Endothelial cell of umbilical vein (primary cell): ENCODE data around the gene GRM5. TPM values are rescaled to one million over a fixed set of nuclear protein-coding genes. Genes with fewer than 3 reads are reported as not detected.

ENCODE experiments used
- BruUV-seq: library from RNA; stranded (reverse); fragments of 400-500 nt; replicated peaks from 2 replicates; lab custom pipeline; 2021; lab: Mats Ljungman, UMichigan
- CTCF ChIA-PET: fragments of 300-600, 350-600 bp; sonication (Branson Sonifier 250); formaldehyde crosslinking; loops from one replicate; lab custom pipeline; 2021; ENCODE audit warnings: antibody characterized with exemption, inconsistent platforms; lab: Charles Lee
- POLR2A ChIA-PET: fragments of 300-600, 350-600 bp; sonication (Branson Sonifier 250); formaldehyde crosslinking; loops from one replicate; lab custom pipeline; 2021; ENCODE audit warnings: antibody characterized with exemption, inconsistent platforms; lab: Charles Lee
- DNase-seq: peaks from one replicate; pipeline ENCODE4 v3.0.0-alpha.2; 2011; ENCODE audit warnings: low read depth, low spot score
- FAIRE-seq: peaks from 2 replicates; lab custom pipeline; 2011; peaks lifted over from hg19 to GRCh38; lab: Jason Lieb, UNC
- H2AFZ ChIP-seq: 2 replicates; pipeline ENCODE4 v1.6.0; 2012; ENCODE audit warnings: low read depth, low read length, control low read depth, inconsistent platforms
- H3K27ac ChIP-seq: 2 replicates; pipeline ENCODE4 v1.5.1; 2011; ENCODE audit warnings: low read depth, mild to moderate bottlenecking, control low read depth, low read length, moderate library complexity; ENCODE audit not compliant: insufficient read depth
- H3K27me3 ChIP-seq, 2 experiments: 2 replicates each; pipeline versions ENCODE4 v1.6.0 to v1.6.1; 2011; ENCODE audit warnings: low read length in 2 of 2, mixed read lengths in 1 of 2; ENCODE audit not compliant: control insufficient read depth in 2 of 2, insufficient read depth in 2 of 2
- H3K36me3 ChIP-seq, 2 experiments: 2 replicates in 1 of 2; 3 replicates in 1 of 2; pipeline ENCODE4 v1.5.1; 2011; ENCODE audit warnings: low read length in 2 of 2, mild to moderate bottlenecking in 1 of 2, moderate library complexity in 1 of 2; ENCODE audit not compliant: control insufficient read depth in 2 of 2, insufficient read depth in 2 of 2; ENCODE audit errors: extremely low read depth in 1 of 2
- H3K4me1 ChIP-seq: 3 replicates; pipeline ENCODE4 v1.5.1; 2011; ENCODE audit warnings: mild to moderate bottlenecking, low read length; ENCODE audit not compliant: control insufficient read depth, insufficient read depth; ENCODE audit errors: extremely low read depth
- H3K4me2 ChIP-seq: 2 replicates; pipeline ENCODE4 v1.6.1; 2011; ENCODE audit warnings: low read length, control low read depth, mixed read lengths; ENCODE audit not compliant: insufficient read depth
- H3K4me3 ChIP-seq, 3 experiments: fragments of 200-600 bp in 1 of 3; sonication (generic), shearing (Covaris generic) in 1 of 3; replicated peaks in 1 of 3; 2 replicates each; pipeline ENCODE4 v1.5.1; 2011 to 2016; ENCODE audit warnings: control low read depth in 3 of 3, low read length in 3 of 3, mild to moderate bottlenecking in 2 of 3, inconsistent platforms in 1 of 3, low read depth in 1 of 3, moderate library complexity in 1 of 3; ENCODE audit not compliant: insufficient read depth in 1 of 3
- H3K79me2 ChIP-seq: 2 replicates; pipeline ENCODE4 v1.6.0; 2012; ENCODE audit warnings: low read length, inconsistent platforms; ENCODE audit not compliant: control insufficient read depth, insufficient read depth
- H3K9ac ChIP-seq: replicated peaks from 2 replicates; pipeline ENCODE3; 2011; ENCODE audit warnings: low read length, control low read depth; ENCODE audit not compliant: insufficient read depth; ENCODE audit errors: extremely low read depth
- H3K9me1 ChIP-seq: replicated peaks from 3 replicates; pipeline ENCODE4 v1.6.0; 2011; ENCODE audit warnings: mild to moderate bottlenecking, low read length; ENCODE audit not compliant: control insufficient read depth, insufficient read depth; ENCODE audit errors: extremely low read depth
- H3K9me3 ChIP-seq: replicated peaks from 2 replicates; pipeline ENCODE4 v1.5.1; 2012; ENCODE audit warnings: low read length, inconsistent platforms; ENCODE audit not compliant: control insufficient read depth, insufficient read depth
- H4K20me1 ChIP-seq: replicated peaks from 2 replicates; pipeline ENCODE3; 2011; ENCODE audit warnings: mild to moderate bottlenecking, low read length; ENCODE audit not compliant: control insufficient read depth, insufficient read depth; ENCODE audit errors: extremely low read depth
- EZH2 ChIP-seq: IDR thresholded peaks from 2 replicates; pipeline ENCODE4 v1.6.1; 2012; ENCODE audit warnings: borderline replicate concordance, low read depth, mild to moderate bottlenecking, moderate library complexity, low read length, inconsistent platforms; ENCODE audit not compliant: severe bottlenecking
- FOS ChIP-seq: IDR thresholded peaks from 2 replicates; pipeline ENCODE4 v1.6.1; 2011; ENCODE audit warnings: mild to moderate bottlenecking, low read length, moderate library complexity, borderline replicate concordance; ENCODE audit not compliant: insufficient read depth
- GATA2 ChIP-seq: IDR thresholded peaks from 2 replicates; pipeline ENCODE4 v1.7.0; 2011; ENCODE audit warnings: low read depth, mild to moderate bottlenecking, moderate library complexity, mixed read lengths, low read length; ENCODE audit not compliant: insufficient read length, insufficient read depth
- JUN ChIP-seq: IDR thresholded peaks from 2 replicates; pipeline ENCODE4 v1.6.1; 2011; ENCODE audit warnings: borderline replicate concordance, low read depth; ENCODE audit not compliant: insufficient read length, insufficient read depth
- MAX ChIP-seq: IDR thresholded peaks from 2 replicates; pipeline ENCODE4 v1.6.1; 2011; ENCODE audit not compliant: insufficient read depth, insufficient read length
- MYC ChIP-seq: IDR thresholded peaks from one replicate; pipeline ENCODE4 v1.6.1; 2011; ENCODE audit warnings: mild to moderate bottlenecking, low read depth, low read length
- POLR2A ChIP-seq: IDR thresholded peaks from 2 replicates; pipeline ENCODE4 v1.6.1; 2012; ENCODE audit warnings: low read depth, mild to moderate bottlenecking, control low read depth, low read length
- POLR2AphosphoS5 ChIP-seq: IDR thresholded peaks from 2 replicates; pipeline ENCODE4 v1.6.1; 2012; ENCODE audit warnings: low read depth, mild to moderate bottlenecking, control low read depth, low read length, moderate library complexity; ENCODE audit not compliant: insufficient read depth
- dilution Hi-C: fragments of 300-500 bp; cut with MboI; formaldehyde crosslinking; loops from one replicate; pipeline ENCODE4 v1.15.0; 2019; ENCODE audit warnings: low sequenced_read_pairs; ENCODE audit not compliant: extremely low pct_ligation_motif_present
- intact Hi-C: fragments of 100-400 bp; cut with micrococcal nuclease; formaldehyde crosslinking; loops from one replicate; pipeline ENCODE4 v1.10.0; 2022
- polyA plus RNA-seq, 4 experiments: library from polyadenylated mRNA; depleted of rRNA in 3 of 4; stranded (reverse) in 3 of 4; unstranded in 1 of 4; fragments of >200 nt; gene quantifications; 2 replicates each; pipeline versions ENCODE4 v1.2.1 to v1.2.3, GENCODE V29; 2011 to 2012; ENCODE audit warnings: missing spikeins in 1 of 4
- total RNA-seq: library from RNA; stranded (reverse); gene quantifications from 2 replicates; pipeline ENCODE4 v1.2.3, GENCODE V29; 2021
- TF ChIP-seq, protein P1 (sequence below), 2 donors: IDR thresholded peaks; 1 replicate in 1 of 2; 2 replicates in 1 of 2; pipeline ENCODE4 v1.5.1; 2011; ENCODE audit warnings: low read length in 2 of 2, mild to moderate bottlenecking in 2 of 2, moderate library complexity in 2 of 2, control low read depth in 1 of 2, inconsistent platforms in 1 of 2, low read depth in 1 of 2; ENCODE audit not compliant: insufficient read depth in 1 of 2; ENCODE audit errors: extremely low read depth in 1 of 2

The GRM5 gene
- total and polyA plus RNA-seq, 2 donors (not counting 3 experiments of a cell fraction or from before 2014, with no cell fraction given) = 0.10 to 0.11 TPM

GRCh38 chr11:88619656-88620385 lies 446.0 kb downstream of the GRM5 start:
- Histone ChIP-seq H3K9ac (no peak overlapping the region), H3K36me3 (no peaks in the 10 kb centered on the region), H3K27ac (no peak overlapping the region), H3K79me2 (no peaks in the 10 kb centered on the region), H3K4me1 (no peaks in the 10 kb centered on the region), H2AFZ (no peak overlapping the region), H3K27me3 (no peaks in the 10 kb centered on the region), H3K9me3 (no peaks in the 10 kb centered on the region), H3K4me3 (no peak overlapping the region), H4K20me1 (no peaks in the 10 kb centered on the region), H3K9me1 (no peaks in the 10 kb centered on the region), H3K4me2 (no peak overlapping the region)
- CTCF ChIA-PET = no interaction called here
- dilution Hi-C loops = no loop called here
- TF ChIP-seq POLR2A = no peak
- TF ChIP-seq MAX = no peak
- no peak for TF ChIP-seq POLR2AphosphoS5
- no peak for TF ChIP-seq GATA2
- TF ChIP-seq FOS = no peak
- TF ChIP-seq MYC = no peak
- TF ChIP-seq, protein P1, sequence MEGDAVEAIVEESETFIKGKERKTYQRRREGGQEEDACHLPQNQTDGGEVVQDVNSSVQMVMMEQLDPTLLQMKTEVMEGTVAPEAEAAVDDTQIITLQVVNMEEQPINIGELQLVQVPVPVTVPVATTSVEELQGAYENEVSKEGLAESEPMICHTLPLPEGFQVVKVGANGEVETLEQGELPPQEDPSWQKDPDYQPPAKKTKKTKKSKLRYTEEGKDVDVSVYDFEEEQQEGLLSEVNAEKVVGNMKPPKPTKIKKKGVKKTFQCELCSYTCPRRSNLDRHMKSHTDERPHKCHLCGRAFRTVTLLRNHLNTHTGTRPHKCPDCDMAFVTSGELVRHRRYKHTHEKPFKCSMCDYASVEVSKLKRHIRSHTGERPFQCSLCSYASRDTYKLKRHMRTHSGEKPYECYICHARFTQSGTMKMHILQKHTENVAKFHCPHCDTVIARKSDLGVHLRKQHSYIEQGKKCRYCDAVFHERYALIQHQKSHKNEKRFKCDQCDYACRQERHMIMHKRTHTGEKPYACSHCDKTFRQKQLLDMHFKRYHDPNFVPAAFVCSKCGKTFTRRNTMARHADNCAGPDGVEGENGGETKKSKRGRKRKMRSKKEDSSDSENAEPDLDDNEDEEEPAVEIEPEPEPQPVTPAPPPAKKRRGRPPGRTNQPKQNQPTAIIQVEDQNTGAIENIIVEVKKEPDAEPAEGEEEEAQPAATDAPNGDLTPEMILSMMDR (IDR thresholded peaks at IDR 0.05; ENCODE audit: extremely low read depth in 1 of 2, insufficient read depth in 1 of 2, low read depth in 1 of 2, low read length in 2 of 2) = no peak
- TF ChIP-seq EZH2 = no peak
- no peak for TF ChIP-seq JUN
- BruUV-seq = no TSS peak
- intact Hi-C loops = no loop called here
- DNase-seq (no peak), FAIRE-seq (no peak)
- POLR2A ChIA-PET = no interaction called here
